GM13976 (cell line): ENCODE results near the gene DAB1.
A peak's percentile ranks its signal among the peaks of the same experiment; 100 is the strongest.

ENCODE experiments used
- DNase-seq: peaks from one replicate; pipeline ENCODE4 v3.0.0; 2012; ENCODE audit warnings: low spot score
- in situ Hi-C: fragments of 300-500 bp; cut with MboI; formaldehyde crosslinking; loops from one replicate; pipeline ENCODE4 v1.12.0; 2022; ENCODE audit warnings: low sequenced_read_pairs, mixed read lengths, inconsistent platforms; ENCODE audit not compliant: unreplicated experiment
- TF ChIP-seq, protein P1 (sequence below): IDR thresholded peaks from 2 replicates; pipeline ENCODE4 v1.5.1; 2012; ENCODE audit warnings: borderline replicate concordance, mild to moderate bottlenecking; ENCODE audit not compliant: insufficient read depth; ENCODE audit errors: extremely low read depth, missing control alignments, control extremely low read depth

The DAB1 gene

DNA sequence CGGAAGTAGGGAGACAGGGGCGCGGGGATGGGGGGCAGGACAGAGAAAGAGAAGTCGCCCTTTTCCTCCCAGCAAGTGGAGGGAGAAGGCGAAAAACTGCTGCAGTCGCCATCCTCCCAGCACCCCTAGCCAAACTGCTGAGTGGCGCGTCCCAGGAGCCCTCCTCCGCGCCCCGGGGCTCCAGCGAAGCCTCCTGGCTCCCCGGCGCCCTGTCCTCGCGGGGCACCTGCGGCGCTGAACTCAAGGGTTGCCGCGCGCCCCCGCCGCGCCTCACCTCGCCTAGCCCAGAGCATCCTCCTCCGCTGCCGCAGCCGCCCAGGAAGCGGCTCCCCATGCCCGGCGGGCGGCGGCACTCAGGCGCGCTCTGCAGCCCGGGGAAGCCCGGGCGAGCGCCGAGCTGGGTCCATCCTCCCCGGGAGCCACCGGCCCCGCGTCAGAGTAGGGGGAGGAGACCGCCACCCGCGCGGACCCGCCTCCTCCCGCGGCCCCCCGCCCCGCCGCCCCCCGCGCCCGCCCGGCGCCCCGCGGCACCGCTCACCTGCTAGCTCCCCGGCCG is at the start of gene DAB1:
DAB1 (minus strand) TSS at position 405 of the 556 bp plus-strand sequence. CDS start 133,030 bp downstream, outside the sequence.
- in situ Hi-C loops = no loop called here
- TF ChIP-seq, protein P1, sequence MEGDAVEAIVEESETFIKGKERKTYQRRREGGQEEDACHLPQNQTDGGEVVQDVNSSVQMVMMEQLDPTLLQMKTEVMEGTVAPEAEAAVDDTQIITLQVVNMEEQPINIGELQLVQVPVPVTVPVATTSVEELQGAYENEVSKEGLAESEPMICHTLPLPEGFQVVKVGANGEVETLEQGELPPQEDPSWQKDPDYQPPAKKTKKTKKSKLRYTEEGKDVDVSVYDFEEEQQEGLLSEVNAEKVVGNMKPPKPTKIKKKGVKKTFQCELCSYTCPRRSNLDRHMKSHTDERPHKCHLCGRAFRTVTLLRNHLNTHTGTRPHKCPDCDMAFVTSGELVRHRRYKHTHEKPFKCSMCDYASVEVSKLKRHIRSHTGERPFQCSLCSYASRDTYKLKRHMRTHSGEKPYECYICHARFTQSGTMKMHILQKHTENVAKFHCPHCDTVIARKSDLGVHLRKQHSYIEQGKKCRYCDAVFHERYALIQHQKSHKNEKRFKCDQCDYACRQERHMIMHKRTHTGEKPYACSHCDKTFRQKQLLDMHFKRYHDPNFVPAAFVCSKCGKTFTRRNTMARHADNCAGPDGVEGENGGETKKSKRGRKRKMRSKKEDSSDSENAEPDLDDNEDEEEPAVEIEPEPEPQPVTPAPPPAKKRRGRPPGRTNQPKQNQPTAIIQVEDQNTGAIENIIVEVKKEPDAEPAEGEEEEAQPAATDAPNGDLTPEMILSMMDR = no peak
- peak; percentile 34 for DNase-seq

DNA sequence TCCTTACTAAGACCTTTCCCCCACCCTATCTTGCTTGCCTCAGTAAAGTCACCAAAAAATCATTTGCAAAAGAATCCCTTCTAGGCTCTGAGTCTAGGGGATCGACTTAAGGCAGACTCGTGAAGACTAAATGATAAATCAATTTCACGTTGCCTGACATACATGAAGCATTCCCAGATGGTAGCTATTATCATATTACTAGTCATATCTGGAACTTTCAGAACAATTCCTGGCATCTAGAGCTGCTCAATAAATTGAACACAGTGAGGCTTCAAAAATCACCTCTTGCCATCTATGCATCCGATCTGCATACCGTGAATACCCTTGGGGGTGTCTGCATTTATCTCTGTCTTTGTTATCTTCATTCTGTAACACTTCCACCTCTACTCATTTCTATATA is 49.6 kb upstream of the DAB1 start:
- in situ Hi-C loops = no loop called here
- TF ChIP-seq, protein P1 = no peak
- DNase-seq = no peak

DNA sequence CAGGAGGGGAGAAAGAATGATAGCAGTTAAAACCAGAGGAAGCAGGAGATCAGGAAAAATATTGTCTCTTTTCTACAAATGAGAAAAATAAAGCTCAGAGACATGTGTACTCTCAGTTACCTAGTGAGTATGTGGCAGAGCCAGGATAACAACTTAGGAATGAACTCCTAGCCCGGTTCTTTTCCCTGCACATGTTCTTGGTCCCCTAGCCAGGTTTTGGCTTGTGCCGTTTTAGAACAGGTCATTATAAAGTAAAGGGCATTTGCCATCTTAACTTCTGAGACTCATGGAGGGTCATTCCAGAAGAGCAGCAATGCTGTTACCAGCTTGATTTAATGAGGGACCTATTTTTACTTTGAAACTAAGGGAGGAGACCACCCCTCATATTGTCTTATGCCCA is 48.1 kb upstream of the DAB1 start:
- in situ Hi-C loops = no loop called here
- DNase-seq = no peak
- TF ChIP-seq, protein P1 = no peak

DNA sequence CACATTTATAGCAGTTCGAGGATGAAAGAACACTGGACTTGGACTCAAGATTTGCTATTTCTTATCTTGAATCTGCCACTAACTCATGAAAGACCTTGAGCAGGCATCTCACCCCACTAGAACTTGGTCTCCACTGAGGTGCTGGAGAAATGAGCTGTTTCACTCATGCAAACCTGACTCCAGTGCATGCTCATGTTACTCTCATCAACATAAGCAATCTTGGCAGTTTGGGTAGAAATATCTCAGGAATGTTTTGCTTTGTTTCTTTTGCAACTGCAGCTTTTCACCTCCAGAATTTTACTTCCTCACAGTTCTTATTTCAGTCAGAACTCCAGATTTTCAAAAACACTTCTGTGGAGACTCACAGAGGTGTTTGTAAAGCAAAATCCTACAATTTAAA is 46.2 kb upstream of the DAB1 start:
- in situ Hi-C loops = no loop called here
- no peak for DNase-seq
- TF ChIP-seq, protein P1 = no peak

DNA sequence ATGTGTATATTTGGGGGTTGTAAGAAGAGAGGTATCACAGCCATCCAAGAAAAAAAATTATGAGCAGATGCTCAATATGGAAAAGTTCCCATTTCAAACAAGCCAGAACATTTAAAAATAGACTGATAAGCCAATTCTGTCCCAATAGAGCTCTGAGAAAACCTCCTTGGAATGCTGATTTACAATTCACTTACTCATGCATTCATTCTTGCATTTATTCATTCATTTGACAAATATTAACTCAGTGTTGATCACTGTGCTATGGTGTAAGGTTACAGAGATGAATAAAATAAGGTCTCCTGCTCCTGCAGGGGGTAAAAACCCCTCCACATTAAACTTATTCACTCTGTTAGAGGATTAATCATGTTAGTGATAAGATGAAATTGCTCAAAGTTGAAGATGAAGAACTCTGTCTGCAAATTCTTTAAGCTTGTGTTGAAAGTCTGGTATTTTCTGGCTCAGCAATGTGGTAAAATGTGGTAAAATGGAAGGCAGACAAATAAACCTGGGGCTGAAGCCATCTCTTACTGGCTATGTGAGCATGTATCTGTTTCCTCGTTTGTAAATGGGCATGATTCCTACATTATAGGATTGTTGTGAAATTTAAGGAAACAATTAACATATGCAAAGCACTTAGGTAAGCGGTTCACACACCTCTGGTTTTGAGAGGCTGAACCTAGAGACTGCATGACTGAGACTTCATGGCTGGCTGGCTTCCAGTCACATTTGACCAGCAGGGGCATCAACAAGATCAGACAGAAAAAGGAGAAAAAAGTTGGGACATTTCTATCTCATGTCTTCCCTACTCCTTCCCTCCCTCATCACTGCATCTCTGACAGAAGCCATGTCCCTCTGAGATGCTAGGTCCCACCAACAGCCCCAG is 45.0 kb upstream of the DAB1 start:
- TF ChIP-seq, protein P1 = no peak
- in situ Hi-C loops = no loop called here
- no peak for DNase-seq

DNA sequence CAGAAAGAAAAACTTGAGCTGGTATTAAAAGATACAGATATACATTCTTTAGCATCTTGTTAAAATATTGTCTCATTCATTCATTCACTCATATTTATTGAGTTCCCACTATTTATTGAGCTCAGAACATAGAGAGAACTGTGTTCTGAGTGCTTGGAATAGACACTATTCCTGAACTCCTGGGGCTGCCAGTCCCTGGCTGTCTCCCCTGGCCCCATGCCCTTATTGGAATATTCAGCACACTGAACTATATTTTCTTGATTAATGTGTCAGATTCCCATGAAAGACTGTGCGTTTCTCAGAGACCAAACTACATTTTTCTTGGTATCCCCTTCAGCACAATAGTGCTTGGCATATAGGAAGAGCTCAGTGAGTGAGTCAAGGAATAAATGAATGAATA is 44.0 kb upstream of the DAB1 start:
- TF ChIP-seq, protein P1 = no peak
- in situ Hi-C loops = no loop called here
- no peak for DNase-seq
